GM12875 (cell line): ENCODE measurements around the gene C10orf120.

Source experiments
- H3K4me3 ChIP-seq: one replicate; pipeline ENCODE4 v1.5.1; 2011; ENCODE audit warnings: low read depth, low read length, control low read depth
- TF ChIP-seq, protein P1 (sequence below): IDR thresholded peaks from 2 replicates; pipeline ENCODE4 v1.5.1; 2011; ENCODE audit warnings: low read depth, mild to moderate bottlenecking, control low read depth, inconsistent platforms, low read length, moderate library complexity, borderline replicate concordance; ENCODE audit not compliant: insufficient read depth

Gene C10orf120

DNA sequence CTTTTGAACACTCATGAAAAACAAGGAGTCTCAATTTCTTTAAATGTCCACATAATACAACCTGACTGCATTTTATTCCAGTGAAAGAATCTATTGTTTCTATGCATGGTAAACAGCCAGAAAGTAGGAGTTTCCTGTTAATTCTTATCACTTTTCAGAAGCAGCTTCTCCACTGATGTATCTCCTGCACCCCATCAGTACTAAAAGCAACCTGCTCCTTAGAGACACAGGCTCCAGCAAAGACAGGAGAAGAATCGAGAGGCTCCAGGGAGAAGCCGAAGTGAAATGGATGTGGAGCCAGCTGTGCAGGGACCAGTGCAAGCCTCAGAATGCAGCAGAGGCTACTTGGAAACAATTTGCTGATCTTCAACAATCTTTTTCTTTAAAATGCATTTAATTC is 16.4 kb upstream of the C10orf120 start:
- TF ChIP-seq, protein P1, sequence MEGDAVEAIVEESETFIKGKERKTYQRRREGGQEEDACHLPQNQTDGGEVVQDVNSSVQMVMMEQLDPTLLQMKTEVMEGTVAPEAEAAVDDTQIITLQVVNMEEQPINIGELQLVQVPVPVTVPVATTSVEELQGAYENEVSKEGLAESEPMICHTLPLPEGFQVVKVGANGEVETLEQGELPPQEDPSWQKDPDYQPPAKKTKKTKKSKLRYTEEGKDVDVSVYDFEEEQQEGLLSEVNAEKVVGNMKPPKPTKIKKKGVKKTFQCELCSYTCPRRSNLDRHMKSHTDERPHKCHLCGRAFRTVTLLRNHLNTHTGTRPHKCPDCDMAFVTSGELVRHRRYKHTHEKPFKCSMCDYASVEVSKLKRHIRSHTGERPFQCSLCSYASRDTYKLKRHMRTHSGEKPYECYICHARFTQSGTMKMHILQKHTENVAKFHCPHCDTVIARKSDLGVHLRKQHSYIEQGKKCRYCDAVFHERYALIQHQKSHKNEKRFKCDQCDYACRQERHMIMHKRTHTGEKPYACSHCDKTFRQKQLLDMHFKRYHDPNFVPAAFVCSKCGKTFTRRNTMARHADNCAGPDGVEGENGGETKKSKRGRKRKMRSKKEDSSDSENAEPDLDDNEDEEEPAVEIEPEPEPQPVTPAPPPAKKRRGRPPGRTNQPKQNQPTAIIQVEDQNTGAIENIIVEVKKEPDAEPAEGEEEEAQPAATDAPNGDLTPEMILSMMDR = no peak
- H3K4me3 ChIP-seq = no peak overlapping the region

DNA sequence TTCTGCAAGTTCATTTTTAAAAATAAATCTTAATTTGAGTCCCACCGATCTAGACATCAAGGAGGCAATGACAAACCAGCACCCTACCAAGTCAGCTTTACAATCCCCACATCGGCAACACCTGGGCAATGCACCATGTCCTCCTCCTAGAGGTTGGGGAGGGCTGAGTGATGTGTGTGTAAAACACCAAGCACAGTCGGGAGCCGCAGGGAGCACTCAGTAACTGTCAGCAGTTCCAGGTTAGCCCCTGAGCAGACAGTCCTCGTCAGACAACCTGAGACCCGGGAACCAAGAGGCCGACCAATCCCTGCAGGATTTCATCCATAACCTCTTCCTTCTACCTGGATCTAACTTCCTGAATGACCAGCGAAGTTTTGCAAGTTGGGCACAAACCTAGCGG is 15.9 kb upstream of the C10orf120 start:
- H3K4me3 ChIP-seq = no peak overlapping the region
- TF ChIP-seq, protein P1 = no peak

DNA sequence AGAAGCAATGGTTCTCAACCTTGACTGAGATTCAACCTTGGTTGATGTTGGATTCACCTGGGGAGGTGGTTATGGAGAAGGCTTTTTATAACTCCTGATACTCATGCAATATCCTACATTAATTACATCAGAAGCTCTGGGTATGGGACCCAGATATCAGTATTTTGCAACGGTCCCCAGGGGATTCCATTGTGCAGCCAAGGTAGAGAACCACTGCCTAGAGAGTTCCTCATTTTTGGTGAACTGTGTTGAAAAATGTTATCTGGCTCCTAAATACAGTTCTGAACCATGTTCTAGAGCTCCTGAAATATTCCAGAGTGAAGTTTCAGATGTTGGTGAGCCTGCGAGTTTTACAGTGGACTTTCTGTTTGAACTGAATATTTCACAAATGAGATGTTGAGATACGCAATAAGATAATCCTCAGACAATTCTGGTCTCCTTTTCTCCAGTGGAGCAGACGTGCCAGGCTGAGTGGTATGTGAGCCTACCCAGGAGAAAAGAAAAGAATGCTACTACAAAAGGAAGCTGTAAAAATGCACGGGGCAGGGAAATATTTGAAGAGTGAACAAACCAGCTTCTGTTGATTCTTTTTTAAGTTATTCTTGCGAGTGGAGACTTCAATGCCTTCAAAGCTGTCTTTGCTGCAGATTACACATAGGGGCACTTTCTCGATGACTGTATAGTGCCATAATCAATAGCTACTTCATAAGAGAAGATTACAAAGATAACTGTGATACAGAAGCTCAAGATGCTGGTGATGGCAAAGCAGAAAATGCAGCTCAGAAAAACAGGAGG is 13.6 kb upstream of the C10orf120 start:
- TF ChIP-seq, protein P1 = no peak
- H3K4me3 ChIP-seq = no peak overlapping the region

DNA sequence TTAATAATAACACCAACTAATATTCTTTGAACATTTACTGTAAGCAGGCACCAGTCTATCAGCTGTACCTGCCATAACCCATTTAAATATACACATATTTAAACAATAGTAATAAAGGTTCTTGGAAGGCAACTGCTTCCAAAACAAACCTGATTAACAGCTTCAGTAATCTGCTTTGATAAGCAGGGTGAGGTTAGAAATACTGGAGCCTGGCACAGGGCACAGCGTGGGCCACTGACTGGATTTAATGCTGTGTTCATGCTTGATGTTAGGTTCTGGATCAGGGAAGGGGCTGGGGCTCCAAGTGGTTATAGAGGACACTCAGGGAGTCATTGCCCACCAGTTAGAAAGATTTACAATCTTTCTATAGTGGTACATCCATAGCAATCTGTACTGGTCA is 10.9 kb upstream of the C10orf120 start:
- TF ChIP-seq, protein P1 = no peak
- no peak overlapping the region for H3K4me3 ChIP-seq

DNA sequence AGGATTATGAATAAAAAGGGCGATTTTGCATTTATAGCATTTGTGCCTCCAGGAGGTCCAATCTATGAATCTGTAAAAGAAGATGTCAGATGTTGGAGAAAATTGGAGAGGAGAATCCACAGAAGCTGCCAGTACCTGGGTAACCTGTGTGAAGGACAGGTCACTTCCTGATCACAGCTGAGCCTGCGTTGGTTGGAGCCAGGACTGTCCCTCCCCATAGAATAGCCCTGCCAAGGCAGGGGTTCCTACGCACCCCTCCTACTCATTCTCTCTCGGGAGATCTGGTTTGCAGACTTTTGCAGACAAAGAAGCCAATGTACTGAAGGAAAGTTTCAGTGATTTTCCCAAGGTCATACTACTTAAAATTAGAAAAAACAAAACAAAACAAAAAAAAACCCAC is 10.3 kb upstream of the C10orf120 start:
- no peak overlapping the region for H3K4me3 ChIP-seq
- TF ChIP-seq, protein P1 = no peak

DNA sequence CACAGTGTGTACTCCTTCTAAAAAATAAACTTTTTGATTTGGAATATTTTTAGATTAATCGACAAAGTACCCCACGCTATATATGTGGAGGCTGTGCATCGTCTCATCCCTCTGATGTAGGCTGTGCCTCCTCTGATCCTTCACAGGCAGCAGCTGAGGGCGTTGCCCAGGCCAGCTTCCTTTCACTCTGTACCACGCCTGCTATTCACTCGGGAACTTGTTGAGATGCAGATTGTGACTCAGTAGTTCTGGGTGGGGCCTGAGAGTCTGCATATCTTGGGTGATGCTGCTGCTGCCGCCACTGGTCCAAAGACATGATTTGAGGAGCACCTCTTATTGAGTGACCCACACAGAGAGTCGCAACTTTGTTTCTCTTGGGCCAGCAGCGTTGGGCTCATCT is 7.9 kb upstream of the C10orf120 start:
- TF ChIP-seq, protein P1 = no peak
- no peak overlapping the region for H3K4me3 ChIP-seq

DNA sequence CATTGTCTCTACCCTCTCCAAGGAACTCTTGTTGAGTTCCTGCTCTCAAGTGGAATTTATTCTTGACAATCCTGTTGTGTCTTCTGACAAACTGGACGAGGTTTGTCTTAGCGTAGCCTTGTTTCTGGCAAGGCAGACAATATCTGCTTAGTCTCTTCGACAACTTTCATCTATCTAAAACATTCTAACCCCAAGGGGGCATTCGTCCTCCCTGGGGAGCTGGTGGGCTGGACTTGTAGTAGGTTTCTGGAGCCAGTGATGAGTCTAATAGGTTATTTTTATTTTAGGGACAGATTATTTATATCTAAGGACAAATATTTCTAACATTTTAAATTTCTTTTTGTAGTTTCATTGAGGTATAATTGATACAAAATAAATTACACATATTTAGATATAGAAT is 7.3 kb upstream of the C10orf120 start:
- H3K4me3 ChIP-seq = no peak overlapping the region
- TF ChIP-seq, protein P1 = no peak
